GM21526 (cell line): ENCODE data around the gene ATP9B.

Source experiments
- ATAC-seq: cut with Tn5 transposase; IDR thresholded peaks from one replicate; pipeline ENCODE4 v1.9.1; 2021; ENCODE audit warnings: moderate library complexity; ENCODE audit not compliant: unreplicated experiment, low FRiP score

The ATP9B gene

GRCh38 chr18:79386547-79386946 lies 317.4 kb downstream of the ATP9B start:
- ATAC-seq, result no peak

- ATAC-seq, result no peak
Measured at GRCh38 chr18:79387214-79387613, 318.0 kb downstream of the ATP9B start.

- ATAC-seq, result no peak
Measured at GRCh38 chr18:79387615-79388014, 318.4 kb downstream of the ATP9B start.

GRCh38 chr18:79388043-79388442 lies 318.8 kb downstream of the ATP9B start:
- no peak for ATAC-seq

- ATAC-seq, result no peak
Measured at GRCh38 chr18:79389689-79390088, 320.5 kb downstream of the ATP9B start.

- ATAC-seq, result no peak
Measured at GRCh38 chr18:79392226-79392625, 323.0 kb downstream of the ATP9B start.

- ATAC-seq, result no peak
Measured at GRCh38 chr18:79393181-79393634, 324.0 kb downstream of the ATP9B start.

- ATAC-seq, result no peak
Measured at GRCh38 chr18:79393635-79394533, 324.7 kb downstream of the ATP9B start.

- ATAC-seq, result no peak
Measured at GRCh38 chr18:79394534-79395307, 325.5 kb downstream of the ATP9B start.

- ATAC-seq, result no peak
Measured at GRCh38 chr18:79395308-79395640, 326.1 kb downstream of the ATP9B start.

- ATAC-seq, result no peak
Measured at GRCh38 chr18:79395761-79396404, 326.7 kb downstream of the ATP9B start, which contains the start of gene NFATC1. TSS of gene NFATC1 (plus strand) at chr18:79395930. CDS start at chr18:79396225, 295 bp downstream.

GRCh38 chr18:79396431-79397246 lies 327.4 kb downstream of the ATP9B start:
- no peak for ATAC-seq

- no peak for ATAC-seq
Measured at GRCh38 chr18:79397247-79397829, 328.1 kb downstream of the ATP9B start.

GRCh38 chr18:79397830-79398761 lies 328.9 kb downstream of the ATP9B start:
- ATAC-seq, result no peak

- ATAC-seq, result no peak
Measured at GRCh38 chr18:79399275-79400081, 330.3 kb downstream of the ATP9B start.

- no peak for ATAC-seq
Measured at GRCh38 chr18:79400091-79400590, 330.9 kb downstream of the ATP9B start.

- ATAC-seq, result no peak
Measured at GRCh38 chr18:79400591-79401381, 331.6 kb downstream of the ATP9B start.
